Stimulated activated CD8-positive, alpha-beta memory T cell treated with anti-CD3 and anti-CD28 coated beads, Interleukin-4, amount 100 ng/mL, for 48 hours (primary cell): Measurements from ENCODE around the gene TTL.
A peak's percentile ranks its signal among the peaks of the same experiment; 100 is the strongest.
"Not testable (repeated sequence)": the region's sequence is repeated elsewhere in the genome, so short reads cannot be mapped to it uniquely, and the experiment has no call there.

ENCODE experiments used
- DNase-seq: peaks from one replicate; pipeline ENCODE4 v3.0.0-alpha.2; 2020

The TTL gene

GRCh38 chr2:112524276-112524675, 42.3 kb downstream of the TTL start:
- not testable (repeated sequence) for DNase-seq

GRCh38 chr2:112528541-112528940, 46.6 kb downstream of the TTL start:
- DNase-seq: no peak

- DNase-seq: no peak
Observed at GRCh38 chr2:112529757-112530156, 47.8 kb downstream of the TTL start.

DNA sequence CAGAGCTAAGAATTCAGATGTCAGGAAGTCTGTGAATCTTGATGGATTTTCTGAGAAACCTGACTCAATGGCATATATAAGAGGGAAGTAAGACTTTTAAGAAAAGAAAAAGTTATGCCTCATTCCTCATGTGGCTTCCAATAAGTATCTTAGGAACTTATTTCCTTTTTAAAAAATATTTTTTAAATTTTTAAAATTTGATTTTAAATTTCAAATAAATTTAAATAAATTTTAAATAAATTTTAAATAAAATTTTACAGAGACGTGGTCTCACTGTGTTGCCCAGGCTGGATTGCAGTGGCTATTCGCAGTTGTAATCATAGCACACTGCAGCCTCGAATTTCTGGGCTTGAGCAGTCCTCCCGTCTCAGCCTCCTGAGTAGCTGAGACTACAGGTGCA, 48.8 kb downstream of the TTL start:
- no peak for DNase-seq

GRCh38 chr2:112534826-112535225, 52.9 kb downstream of the TTL start:
- DNase-seq: no peak

DNA sequence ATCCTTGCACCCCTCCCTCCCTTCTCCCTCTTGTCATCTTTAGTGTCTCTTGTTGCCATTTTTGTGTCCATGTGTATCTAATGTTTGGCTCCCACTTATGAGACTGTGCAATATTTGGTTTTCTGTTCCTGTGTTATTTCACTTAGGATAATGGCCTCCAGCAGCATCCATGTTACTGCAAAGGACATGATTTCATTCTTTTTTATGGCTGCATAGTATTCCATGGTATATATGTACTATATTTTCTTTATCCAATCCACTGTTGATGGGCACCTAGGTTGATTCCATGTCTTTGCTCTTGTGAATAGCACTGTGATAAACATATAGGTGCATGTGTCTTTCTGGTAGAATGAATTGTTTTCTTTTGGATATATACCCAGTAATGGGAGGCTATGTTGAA, 54.7 kb downstream of the TTL start:
- not testable (repeated sequence) for DNase-seq

GRCh38 chr2:112539306-112539705, 57.4 kb downstream of the TTL start:
- no peak for DNase-seq

DNA sequence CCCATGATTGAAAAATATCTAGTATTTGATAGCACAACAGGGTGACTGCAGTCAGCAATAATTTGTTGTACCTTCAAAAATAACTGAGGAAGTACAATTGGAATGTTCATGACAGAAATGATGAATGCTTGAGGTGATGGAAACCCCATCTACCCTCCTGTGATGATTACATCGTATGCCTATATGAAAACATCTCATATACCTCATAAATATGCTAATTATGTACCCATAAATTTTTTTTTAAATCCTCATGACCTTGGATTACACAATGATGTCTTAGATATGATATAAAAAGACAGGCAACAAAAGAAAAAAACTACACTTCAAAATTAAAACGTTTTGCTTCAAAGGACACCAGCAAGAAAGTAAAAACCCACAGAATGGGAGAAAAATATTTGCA, 59.0 kb downstream of the TTL start:
- no peak for DNase-seq

DNA sequence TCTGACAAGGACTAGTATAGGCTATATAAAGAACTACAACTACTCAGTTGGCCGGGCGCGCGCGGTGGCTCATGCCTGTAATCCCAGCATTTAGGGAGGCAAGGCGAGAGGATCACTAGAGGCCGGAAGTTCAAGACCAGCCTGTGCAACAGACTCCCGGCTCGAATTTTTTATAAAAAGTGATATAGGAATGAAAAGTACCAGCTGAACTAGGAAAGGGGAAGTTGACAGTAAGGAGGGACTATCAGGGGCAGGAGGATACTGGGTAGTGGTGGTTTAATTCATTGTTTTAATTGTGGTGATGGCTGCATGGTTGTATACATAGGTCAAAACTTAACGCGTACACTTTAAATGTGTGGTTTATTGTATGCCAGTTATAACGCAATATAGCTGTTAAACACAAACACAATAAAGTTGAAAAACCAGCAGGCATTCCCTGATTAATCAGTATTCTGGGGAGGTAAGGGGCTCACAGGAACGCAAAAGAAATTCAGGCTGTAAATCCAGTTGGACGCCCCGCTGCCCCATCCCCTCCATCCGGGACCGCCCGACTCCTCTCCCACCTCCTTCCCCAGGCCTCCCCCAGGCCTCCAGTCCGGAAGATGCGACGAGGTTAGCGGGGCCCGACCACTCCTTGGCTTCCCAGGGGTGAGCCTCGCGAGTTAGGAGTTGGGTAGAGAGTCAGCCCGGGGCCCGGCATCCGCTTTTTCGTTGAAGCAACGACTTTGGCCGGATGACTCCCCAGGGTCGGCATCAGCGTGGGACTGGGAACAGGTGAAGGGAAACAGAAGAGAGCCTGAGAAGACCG, 59.6 kb downstream of the TTL start:
- DNase-seq: peak; percentile 84

GRCh38 chr2:112542123-112542983, 60.4 kb downstream of the TTL start, which contains the start of gene POLR1B:
POLR1B (plus strand) TSS chr2:112542465; CDS start chr2:112542495, 30 bp downstream.
- peak; percentile 85 for DNase-seq

GRCh38 chr2:112542984-112543661, 61.2 kb downstream of the TTL start:
- DNase-seq: peak; percentile 28

- no peak for DNase-seq
Observed at GRCh38 chr2:112547333-112547732, 65.4 kb downstream of the TTL start.

DNA sequence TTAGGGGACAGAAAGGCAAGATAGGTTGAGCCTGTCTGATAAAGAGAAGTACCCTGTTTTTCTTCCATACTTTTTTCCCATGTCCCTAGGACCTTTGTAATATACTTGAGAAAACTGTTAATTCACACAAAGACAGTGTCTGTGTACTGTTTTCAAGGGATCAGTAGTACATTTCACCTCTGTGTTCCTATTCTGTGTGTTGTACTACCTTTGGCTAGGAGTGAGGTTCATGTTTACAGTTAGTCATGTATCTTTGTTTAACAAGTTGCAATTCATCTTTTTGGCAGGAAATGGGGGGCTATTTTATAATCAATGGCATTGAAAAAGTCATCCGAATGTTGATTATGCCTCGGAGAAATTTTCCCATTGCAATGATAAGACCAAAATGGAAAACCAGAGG, 67.0 kb downstream of the TTL start:
- DNase-seq: no peak

GRCh38 chr2:112566104-112566503, 84.1 kb downstream of the TTL start:
- DNase-seq: no peak

GRCh38 chr2:112566508-112566907, 84.6 kb downstream of the TTL start:
- DNase-seq: not testable (repeated sequence)

DNA sequence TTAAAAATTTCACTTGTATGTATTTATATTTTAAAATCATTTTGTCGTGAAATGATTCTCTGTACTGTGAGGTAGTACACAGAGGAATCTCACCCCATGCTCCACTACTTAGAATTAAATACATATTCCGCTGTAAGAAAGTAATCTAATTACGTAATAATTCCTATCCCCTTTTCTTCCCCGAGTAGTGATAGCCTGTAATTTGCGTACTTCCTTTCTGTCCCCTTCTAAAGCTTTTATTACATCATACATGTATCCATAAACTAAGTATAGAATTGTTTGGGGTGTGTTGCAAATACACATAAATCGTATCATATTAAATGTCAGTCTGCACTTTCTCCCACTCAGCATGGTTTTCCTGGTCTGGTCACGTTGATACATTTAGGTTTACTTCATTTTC, 90.0 kb downstream of the TTL start:
- no peak for DNase-seq

DNA sequence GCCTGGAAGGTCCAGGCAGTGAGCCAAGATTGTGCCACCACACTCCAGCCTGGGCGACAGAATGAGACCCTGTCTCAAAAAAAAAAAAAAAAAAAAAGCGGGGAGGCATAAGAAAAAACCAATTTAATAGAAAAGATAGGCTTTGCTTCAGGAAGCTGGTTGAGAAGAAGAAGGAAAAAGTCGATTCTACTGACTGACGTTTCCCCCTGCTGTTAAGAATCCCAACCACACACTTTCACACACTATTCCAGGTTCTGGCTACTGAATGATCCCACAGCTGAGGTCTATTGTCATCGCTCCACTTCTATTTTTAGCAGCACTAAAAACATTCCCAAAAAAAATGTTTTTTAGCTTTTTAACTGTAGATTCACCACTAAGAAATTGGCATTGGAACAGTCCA, 95.8 kb downstream of the TTL start:
- no peak for DNase-seq

DNA sequence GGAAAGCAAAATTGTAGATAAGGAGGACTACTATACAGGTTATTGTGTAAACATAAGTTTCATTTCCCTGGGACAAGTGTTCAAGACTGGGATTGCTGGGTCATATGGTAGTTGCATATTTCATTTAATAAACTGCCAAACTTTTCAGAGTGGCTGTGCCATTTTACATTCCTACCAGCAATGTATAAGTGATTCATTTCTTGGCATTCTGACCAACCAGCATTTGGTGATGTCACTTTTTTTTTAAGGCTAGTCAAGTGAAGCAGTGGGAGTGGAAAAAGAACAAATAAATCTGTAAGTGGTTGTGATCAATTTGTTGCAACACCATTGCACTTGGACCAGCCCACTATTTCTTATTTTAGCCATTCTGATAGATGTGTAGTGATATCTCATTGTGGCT, 97.3 kb downstream of the TTL start:
- no peak for DNase-seq

DNA sequence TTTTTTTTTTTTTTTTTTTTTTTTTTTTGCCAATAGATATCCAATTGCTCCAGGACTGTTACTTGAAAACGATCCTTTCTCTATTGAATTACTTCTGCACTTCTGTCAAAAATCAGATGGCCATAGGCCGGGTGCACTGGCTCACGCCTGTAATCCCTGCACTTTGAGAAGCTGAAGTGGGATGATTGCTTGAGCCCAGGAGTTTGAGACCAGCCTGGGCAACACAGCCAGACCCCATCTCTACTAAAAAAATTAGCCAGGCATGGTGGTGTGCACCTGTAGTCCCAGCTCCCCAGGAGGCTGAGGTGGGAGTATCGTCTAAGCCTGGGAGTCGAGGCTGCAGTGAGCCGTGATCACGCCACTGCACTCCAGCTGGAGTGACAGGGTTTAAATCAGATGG, 98.1 kb downstream of the TTL start:
- no peak for DNase-seq

- peak; percentile 37 for DNase-seq
Observed at GRCh38 chr2:112582314-112582746, 100.4 kb downstream of the TTL start.

- no peak for DNase-seq
Observed at GRCh38 chr2:112583497-112584133, 101.7 kb downstream of the TTL start.

- DNase-seq: peak; percentile 94
Observed at GRCh38 chr2:112584134-112584890, 102.4 kb downstream of the TTL start, which contains the start of gene CHCHD5. CHCHD5 (plus strand) TSS chr2:112584609; CDS start chr2:112584648, 39 bp downstream.
